ENCODE data around the gene PRKAG2.

The PRKAG2 gene

DNA sequence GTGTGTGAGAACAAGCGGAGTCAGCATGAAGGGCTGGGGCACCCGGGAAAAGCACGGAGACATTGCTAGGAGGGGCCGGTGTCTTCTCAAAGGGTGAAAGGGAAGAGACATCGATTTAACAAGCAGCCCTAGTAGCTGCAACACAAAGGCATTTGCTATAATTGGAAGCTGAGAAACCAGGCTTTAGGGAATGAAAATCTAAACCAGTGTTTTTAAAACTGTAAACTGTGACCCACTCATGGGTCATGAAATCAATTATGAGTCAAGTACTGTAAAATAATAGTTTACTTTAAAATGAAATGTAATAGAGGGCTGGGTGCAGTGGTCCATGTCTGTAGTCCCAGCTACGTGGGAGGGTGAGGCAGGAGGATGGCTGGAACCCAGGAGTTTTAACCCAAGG is 228.5 kb downstream of the PRKAG2 start:
- no peak for DNase-seq (ENCODE audit: low spot score)

DNA sequence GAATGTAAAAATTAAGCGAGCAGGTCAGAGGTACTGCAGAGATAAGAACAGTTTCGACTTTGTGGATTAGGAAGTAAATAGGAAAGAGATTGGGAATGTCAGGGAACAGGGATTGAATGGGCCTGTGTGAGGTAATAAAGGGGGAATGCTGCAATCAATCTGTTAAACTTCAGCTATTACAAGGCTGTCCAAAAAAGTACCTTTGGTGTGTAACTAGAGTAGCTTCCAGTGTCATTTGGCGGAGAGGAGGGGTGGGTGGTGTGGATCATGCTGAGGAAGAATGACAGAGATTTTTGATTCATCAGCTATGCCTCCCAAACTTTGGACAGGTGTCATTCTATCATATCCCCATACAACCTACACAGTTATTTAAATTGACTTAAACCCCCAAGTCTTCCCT is 229.0 kb downstream of the PRKAG2 start:
- DNase-seq (ENCODE audit: low spot score) = no peak

DNA sequence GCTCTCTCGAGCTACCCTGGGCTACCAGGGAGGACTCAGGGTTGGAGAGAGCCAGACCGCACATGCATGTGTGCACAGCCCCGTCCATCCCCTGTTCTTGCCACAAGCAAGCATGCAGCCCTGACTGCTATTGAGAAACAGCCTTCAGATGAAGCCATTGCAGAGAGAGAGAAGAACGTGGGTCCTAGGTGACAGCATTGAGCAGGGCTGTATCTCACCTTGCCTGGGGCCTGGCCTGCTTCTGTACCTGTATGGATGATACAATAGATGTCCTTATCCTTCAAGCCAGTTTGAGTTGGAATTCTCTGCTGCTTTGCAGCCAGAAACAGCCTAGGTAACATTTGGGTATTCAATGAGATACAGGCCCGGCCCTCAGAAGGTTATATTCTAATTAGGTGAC is 229.9 kb downstream of the PRKAG2 start:
- DNase-seq (ENCODE audit: low spot score) = no peak

DNA sequence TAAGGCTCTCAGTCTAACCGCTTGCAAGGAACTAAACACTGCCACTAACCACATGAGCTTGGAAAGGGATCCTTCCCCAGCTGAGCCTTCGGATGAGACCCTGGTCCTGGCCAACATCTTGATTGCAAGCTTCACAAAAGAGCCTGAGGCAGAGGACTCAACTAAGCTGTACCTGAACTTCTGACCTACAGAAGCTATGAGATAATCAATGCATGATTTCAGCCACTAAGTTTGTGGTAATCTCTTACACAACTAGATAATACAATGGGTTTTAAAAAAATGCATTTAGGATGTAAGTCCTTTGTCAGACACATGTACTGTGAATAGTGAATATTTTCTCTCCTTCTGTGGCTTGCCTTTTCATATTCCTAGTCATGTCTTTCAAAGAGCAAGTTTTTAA is 231.6 kb downstream of the PRKAG2 start:
- no peak for DNase-seq (ENCODE audit: low spot score)

DNA sequence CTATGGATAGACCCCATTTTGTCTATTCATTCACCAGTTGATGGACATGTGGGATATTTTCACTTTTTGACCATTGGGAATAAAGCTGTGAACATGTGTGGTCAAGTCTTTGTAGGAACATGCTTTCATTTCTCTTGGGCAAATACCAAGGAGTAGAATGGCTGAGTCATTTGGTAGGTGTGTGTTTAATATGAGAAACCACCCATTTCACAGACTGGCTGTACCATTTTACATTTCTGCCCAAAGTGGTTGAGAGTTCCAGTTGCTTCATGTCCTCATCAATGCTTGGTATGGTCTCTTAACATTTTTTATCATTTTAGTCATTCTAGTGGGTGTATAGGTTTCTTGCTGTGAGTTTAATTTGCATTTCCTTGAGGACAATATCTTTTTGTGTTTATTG is 232.4 kb downstream of the PRKAG2 start:
- no peak for DNase-seq (ENCODE audit: low spot score)

DNA sequence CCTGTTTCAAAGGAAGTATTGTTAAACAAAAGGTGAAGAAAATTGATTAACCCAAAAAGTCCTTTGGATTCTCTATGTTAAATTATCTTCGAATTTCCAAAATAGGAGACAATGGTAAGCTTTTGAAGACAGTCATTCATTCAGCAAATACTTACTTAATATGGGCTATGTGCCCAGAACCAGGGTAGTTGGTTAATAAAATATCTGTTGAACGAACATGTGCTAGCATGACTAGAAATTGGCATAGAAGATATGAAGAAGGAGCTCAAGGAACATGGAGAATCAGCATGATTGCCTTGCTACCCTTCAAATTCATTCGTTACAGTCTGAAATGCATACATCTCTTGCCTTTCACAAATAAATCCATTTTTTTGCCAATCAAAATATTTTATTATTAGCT is 234.2 kb downstream of the PRKAG2 start:
- DNase-seq (ENCODE audit: low spot score) = no peak

DNA sequence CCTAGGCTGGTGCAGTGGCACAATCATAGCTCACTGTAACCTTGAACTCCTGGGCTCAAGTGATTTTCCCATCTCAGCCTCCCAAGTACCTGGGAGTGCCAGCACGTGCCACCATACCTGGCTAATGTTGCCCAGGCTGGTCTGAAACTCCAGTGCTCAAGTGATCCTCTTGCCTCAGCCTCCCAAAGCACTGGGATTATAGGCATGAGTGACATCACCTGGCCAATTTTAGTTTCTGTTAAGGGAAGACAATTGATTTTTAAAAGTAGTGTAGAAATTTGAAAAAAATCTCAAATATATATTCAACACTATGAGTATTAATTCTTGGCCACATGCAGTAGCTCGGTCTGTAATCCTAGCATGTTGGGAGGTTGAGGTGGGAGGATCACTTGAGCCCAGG is 235.3 kb downstream of the PRKAG2 start:
- no peak for DNase-seq (ENCODE audit: low spot score)

DNA sequence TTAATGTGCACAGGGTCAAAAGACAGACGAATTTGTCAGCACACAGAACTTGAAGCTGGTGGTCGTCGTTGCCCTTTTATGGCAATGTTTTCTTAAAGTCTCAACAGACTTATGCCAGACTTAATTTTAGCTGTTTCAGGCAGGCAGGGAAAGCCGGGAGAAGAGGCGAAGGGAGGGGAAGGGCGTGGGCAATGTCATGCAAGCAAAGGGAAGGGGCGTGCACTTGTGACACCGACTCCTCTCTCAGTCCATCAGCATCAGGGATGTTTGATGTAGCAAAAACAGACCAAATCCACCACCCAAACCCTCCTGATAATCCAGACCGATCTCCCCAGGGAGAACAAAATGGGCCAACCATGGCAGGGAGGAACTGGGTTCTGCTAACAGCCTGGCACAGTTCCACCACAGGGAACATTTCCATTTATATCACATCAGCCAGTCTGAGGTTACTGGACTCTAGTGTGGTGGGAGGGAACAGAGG is 239.1 kb downstream of the PRKAG2 start:
- no peak for DNase-seq (ENCODE audit: low spot score)

DNA sequence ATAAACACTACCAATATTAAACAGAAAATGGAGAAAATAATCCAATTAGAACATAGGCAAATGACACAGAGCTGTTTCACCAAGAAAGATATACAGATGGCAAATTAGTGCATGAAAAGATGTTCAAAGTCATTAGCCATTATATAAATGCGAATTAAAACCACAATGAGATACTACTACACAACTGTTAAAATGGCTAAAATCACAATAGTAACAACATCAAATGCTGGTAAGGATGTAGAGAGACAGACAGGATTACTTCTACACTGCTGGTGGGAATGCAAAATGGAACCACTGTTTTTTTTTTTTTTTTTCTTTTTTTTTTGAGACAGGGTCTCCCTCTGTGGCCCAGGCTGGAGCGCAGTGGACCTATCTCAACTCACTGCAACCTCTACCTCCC is 242.3 kb downstream of the PRKAG2 start:
- DNase-seq (ENCODE audit: low spot score) = no peak

DNA sequence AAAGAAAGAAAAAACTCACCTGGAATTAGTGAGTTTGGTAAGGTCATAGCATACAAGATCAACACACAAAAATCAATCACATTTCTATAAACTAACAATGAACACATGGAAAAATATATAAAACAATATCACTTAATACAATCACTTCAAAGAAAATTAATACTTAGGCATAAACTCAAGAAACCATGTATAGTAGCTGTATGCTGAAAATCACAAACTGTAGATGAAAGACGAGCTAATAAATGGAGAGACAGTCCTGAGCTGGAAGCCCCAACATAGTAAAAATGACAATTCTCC is 243.5 kb downstream of the PRKAG2 start:
- no peak for DNase-seq (ENCODE audit: low spot score)

DNA sequence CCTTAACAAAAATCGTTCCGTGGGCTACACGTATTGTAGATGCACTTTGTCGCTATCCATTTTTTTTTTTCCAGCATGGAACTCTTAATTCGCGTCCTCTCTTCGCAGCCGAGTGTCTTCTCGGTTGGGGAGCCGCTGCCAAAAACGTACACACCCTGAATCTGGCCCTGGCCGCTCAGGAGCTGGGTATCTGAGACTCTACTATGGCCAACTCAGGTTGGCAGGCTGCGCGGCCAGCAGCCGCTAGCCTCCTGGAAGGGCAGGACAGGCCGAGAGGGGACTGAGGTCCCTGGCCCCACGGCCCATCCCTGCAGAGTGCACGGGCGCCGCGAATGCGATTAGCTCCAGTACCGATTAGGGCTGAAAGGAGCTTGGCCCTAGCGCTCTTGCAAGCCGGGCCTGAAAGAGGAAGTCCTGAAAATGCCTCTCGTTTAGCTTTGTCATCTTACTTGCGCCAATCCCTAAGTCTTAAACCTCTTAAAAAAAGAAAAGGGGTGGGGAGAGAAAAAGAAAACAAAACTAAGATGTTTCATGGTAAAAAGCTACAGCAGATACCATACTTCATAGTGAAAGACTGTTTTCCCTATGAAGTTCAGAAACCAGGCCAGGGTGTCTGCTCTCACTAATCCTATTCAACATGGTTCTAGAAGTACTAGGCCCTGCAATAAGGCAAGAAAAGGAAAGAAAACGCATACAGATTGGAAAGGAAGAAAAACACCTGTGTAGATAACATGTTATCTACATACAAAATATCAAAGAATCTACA is 244.0 kb downstream of the PRKAG2 start:
- DNase-seq (ENCODE audit: low spot score) = peak; percentile 53

DNA sequence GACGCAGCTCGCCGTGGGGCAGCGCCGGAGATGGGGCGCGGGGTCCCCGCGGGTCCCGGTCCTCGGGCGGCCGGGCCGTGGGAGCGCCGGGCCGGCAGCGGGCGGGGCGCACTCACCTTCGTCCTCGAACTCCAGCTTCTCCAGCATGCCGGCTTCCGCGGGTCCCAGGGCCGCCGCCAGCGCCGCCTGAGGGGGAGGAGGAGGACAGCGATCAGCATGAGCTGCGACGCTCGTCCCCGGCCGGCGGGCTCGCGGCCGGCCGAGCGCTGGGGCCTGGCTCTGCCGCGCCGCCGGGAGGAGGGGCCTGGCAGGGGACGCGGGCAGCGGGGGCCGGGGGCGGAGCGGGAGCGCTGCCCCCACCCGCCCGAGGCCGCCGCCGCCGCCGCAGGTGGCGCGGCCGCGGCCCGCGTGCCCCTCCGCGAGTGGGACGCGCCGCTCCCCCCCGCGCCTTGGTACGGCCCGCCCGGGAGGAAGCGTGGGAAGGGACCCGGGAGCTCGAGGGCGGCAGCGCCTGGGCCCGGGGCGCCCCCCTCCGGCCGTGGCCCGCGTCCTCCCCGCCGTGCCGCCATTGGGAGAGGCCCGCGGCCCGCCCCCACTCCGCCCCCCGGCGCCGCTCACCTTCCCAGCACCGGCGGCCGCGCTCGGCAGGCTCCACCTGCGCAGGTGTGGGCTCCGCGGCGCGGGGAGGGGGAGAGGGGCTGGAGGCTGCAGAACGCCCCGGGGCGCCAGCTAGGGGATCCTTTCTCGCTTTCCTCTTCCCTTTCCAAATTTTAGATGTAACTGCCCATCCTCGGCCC is 244.8 kb downstream of the PRKAG2 start:
- peak; percentile 57 for DNase-seq (ENCODE audit: low spot score)

DNA sequence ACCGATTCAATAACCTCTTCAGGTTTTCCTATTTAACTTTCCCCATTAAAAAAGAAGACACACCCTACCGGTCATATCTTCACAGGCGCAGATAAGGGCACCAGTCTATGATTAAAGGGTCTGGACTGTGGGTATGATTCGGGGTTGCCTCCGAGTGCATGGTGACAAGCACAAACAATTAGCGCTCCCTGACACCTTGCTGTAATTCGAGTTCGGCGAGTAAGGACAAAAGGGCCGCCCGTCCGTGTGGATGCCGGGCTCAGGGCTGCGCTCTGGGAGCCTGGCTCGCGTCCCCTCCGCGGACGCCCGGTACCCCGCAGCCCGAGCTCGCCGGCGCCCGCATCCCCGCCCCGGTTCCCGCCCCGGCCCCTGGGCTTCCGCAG is 245.4 kb downstream of the PRKAG2 start:
- DNase-seq (ENCODE audit: low spot score) = no peak

DNA sequence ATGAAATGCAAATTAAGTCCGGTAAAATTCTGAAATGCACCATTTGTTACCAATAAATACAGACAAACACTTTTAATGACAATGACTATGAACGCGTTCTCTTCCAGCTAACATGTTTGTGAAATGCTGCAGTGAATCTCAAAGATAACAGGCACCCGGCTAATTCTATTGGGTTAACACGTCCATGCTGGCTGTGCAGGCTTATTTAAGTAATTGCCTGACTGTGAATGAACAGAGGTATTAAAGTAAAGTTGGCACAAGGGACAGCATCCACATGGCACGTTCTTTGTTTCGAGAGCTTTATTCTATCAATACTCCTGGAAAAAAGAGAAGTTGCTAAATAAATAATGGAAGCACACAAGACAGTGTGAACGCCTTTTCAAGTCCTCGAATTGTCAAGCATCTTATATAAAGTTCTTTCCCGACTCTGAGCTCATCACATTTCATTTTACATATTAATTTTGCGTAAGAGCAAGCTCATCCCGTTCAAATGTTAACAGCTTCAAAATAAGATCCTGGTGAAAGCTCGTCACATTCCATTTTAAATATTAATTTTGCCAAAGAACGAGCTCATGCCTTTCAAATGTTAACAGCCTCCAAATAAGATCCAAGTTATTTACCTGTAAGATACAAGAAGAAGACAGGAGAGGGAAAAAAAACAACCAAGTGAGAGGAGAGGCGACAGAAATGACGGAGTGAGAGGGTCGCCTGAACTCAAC is 245.9 kb downstream of the PRKAG2 start:
- DNase-seq (ENCODE audit: low spot score) = no peak

DNA sequence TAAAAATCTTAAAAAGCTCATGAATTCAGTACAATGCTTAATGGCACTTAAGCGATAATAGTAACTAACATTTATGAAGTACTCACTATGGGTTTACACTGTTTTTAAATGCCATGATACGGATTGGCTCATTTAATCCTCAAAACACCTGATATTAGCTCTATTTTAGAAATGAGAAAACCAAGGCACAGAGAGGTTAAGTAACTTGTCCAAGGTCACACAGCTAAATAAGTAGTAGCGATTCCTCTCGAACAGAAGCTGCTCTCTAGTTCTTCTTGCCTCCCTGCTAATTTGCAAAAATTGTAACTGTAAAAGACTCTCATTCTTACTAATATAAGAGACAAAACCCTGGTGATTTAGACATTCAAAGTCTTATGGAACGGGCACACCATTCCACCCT is 246.6 kb downstream of the PRKAG2 start:
- no peak for DNase-seq (ENCODE audit: low spot score)

DNA sequence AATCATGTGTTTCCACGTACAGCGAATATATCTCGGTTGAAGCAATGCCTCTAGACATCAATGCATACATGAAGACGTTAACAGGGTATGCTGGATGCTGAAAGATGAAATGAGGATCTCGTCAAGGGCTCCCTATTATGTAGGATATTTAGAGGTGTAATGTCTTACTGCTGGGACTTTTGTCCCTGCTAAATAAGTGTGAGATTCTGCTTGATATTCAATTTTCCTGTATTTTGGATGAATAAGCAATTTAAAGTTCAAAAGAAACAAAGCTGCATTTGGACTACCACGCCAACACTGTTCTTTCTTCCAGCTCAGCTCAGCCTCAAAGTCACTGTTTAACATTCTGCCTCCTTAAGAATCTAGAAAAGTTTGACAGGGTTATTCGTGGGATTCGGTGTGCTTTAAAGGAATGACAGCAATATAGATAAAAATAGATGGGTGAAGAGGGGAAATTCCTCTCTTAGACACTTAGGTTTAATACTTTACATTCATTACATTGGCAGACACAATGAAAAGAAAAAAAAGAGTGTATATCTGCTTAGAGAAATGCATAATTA is 247.1 kb downstream of the PRKAG2 start:
- DNase-seq (ENCODE audit: low spot score) = no peak

DNA sequence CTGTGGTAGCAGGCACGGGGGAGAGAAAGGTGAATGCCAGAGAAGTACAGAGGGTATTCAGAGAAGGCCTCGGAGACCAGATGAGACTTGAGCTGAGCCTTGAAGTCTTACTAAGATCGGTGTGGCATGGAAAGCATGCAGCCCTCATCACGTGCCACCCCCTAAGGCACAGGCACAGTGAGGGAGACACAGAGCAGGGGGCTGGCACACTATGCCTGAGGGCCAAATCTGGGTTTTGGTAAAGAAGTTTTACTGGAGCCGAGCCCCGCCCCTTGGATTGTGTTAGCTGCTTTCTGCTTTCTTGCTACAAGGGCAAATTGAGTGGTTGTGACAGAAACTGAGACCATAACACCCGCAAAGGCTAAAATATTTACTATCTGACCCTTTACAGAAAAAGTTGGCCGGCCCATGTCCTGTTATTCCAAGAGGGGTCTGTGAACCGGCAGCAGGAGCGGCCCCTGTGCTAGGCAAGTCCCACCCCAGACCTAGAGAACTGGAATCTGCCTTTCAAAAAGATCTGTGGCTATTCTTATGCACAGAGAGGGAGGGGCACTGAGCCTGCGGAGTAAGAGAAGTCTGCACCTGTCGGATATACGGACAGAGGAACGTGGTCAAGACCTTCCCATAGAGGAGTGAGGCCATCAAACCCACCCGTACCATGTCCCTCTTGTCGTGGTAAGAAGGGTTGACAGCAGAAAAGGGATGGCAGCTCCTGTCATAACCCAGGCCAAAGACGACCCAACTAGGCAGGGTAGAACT is 247.9 kb downstream of the PRKAG2 start:
- no peak for DNase-seq (ENCODE audit: low spot score)

DNA sequence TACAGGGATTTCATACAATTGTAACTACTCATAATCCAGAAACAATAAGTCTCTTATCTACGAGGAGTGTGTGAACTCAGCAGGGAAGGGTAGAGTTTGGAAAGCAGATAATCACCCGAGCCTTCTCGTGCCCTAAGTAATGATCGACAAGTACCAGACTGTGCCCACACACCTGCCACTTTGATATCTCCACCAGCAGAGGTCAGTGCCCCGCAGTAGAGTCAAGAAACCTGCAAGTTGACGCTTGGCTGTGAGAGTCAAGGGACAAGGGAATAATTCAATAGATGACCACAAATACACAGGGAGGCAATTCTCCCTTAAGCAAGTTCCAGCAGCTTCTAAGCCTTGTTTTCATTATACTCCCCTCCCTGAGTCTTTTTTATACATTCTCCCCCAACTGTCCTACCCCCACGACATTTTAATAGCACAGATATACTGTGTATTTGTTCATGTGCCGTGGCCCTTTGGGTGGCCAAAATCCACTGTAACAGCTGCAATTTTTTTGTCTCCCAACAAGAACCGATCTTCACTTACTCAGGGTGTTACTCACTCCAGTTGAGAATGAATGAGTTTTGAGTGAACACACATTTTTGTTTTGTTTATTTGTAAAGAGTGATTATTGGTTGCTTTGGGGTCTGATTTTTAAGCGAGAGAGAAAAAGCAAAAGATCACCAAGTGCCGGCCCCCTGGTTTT is 250.3 kb downstream of the PRKAG2 start:
- peak; percentile 35 for DNase-seq (ENCODE audit: low spot score)

DNA sequence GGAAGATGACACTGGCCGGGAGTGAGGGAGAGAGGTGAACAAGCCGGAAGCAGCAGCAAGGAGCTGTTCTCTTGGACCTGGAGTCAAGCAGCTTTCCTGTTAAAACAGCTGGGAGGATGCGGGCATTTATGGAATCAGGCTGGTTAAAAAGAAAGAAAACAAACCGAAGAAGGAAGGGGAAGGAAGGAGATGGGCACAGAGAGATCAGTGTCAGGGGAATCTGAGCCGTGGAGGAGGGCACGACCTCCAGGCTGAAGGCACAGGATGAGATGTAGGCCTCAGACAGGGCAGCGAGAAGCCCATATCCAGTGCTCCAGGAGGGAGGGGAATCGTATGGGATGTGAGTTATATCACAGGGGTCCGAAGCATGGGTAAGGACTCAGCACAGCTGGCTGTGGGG is 251.3 kb downstream of the PRKAG2 start:
- no peak for DNase-seq (ENCODE audit: low spot score)

DNA sequence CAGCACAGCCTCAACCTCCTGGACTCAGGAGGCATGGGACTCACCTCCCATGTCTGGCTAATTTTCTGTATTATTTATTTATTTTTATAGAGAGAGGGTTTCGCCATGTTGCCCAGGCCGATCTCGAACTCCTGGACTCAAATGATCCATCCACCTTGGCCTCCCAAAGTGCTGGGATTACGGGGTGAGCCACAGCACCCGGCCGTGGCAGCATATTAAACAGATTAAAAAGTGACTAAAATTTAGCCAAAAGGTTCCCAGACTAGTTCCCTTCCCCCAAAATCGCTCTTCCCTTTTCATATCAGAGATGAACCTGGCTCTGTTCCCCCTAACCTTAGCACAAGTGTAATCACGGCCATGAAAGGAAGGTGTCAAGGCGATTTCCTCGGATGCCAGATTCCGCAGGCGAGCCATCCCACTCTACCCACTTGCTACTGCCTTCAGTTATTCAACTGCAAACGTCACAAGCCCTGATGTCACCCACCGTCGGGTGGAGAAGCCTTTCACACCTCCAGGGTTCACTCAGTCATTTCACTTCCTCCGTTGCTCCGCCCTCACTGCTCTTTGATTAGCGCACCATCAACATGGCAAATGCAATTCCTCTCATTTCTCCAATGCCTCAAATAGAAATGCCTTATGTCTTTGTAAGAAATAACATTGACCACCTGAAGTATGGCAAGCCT is 252.5 kb downstream of the PRKAG2 start:
- DNase-seq (ENCODE audit: low spot score) = no peak

DNA sequence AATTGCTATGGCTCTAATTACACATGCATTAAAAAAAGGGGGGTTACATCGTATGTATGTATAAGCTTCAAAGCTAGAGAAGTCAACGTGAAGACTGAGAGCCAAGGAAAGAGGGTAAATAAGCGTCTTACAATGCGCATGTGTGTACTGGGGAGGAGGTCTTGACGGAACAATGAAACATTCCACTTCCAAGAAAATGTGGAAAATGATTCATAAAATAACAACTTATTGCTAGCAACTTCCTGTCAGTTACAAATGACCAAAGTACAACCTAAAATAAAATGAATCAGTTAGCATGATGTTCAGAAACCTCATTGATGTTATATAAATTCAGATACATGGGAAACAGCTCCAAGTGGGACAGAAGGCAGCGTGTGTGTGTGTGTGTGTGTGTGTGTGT is 253.1 kb downstream of the PRKAG2 start:
- DNase-seq (ENCODE audit: low spot score) = no peak

Measured in pons (tissue), 1 donor.